H9 (cell line): ENCODE measurements around the gene SPATA18. TPM values are rescaled to one million over a fixed set of nuclear protein-coding genes. Genes with fewer than 3 reads are reported as not detected.

Experiments
- DNase-seq: peaks from one replicate; pipeline ENCODE4 v3.0.0-alpha.2; 2017
- H2AFZ ChIP-seq: one replicate; pipeline ENCODE4 v1.6.1; 2013; ENCODE audit warnings: mild to moderate bottlenecking, low read length, control low read depth, moderate library complexity
- H2AK5ac ChIP-seq: 2 replicates; pipeline ENCODE4 v1.6.1; 2013; ENCODE audit warnings: low read length, control low read depth, mixed read lengths; ENCODE audit not compliant: insufficient read length
- H2BK120ac ChIP-seq: one replicate; pipeline ENCODE4 v1.6.1; 2013; ENCODE audit warnings: low read depth, mild to moderate bottlenecking, low read length, control low read depth, inconsistent platforms; ENCODE audit not compliant: poor library complexity, severe bottlenecking
- H2BK12ac ChIP-seq: 2 replicates; pipeline ENCODE4 v1.6.1; 2013; ENCODE audit warnings: low read length, control low read depth, mixed read lengths, low read depth; ENCODE audit not compliant: insufficient read length
- H2BK15ac ChIP-seq: 2 replicates; pipeline ENCODE4 v1.6.1; 2013; ENCODE audit warnings: low read depth, low read length, control low read depth
- H2BK20ac ChIP-seq: one replicate; pipeline ENCODE4 v1.6.1; 2013; ENCODE audit warnings: low read depth, mild to moderate bottlenecking, low read length, control low read depth, inconsistent platforms; ENCODE audit not compliant: poor library complexity, severe bottlenecking
- H2BK5ac ChIP-seq: 2 replicates; pipeline ENCODE4 v1.6.1; 2013; ENCODE audit warnings: low read length, control low read depth, mixed read lengths; ENCODE audit not compliant: insufficient read length
- H3K14ac ChIP-seq: 2 replicates; pipeline ENCODE4 v1.6.1; 2013; ENCODE audit warnings: low read length, control low read depth; ENCODE audit not compliant: insufficient read depth
- H3K18ac ChIP-seq: 2 replicates; pipeline ENCODE4 v1.6.1; 2013; ENCODE audit warnings: low read depth, mild to moderate bottlenecking, mixed read lengths, low read length, control low read depth; ENCODE audit not compliant: insufficient read length
- H3K23ac ChIP-seq: 2 replicates; pipeline ENCODE4 v1.6.1; 2013; ENCODE audit warnings: low read length, control low read depth, mixed read lengths, low read depth; ENCODE audit not compliant: insufficient read length
- H3K23me2 ChIP-seq: 2 replicates; pipeline ENCODE4 v1.6.1; 2013; ENCODE audit warnings: low read depth, mild to moderate bottlenecking, mixed read lengths, low read length, control low read depth; ENCODE audit not compliant: insufficient read length, poor library complexity, severe bottlenecking
- H3K27ac ChIP-seq: 2 replicates; pipeline ENCODE4 v1.5.1; 2013; ENCODE audit warnings: low read length, control low read depth, mixed read lengths, low read depth; ENCODE audit not compliant: insufficient read length
- H3K27me3 ChIP-seq: 2 replicates; pipeline ENCODE4 v1.6.1; 2013; ENCODE audit warnings: low read length, control low read depth, inconsistent platforms; ENCODE audit not compliant: insufficient read depth
- H3K4ac ChIP-seq: 2 replicates; pipeline ENCODE4 v1.6.1; 2013; ENCODE audit warnings: low read depth, mild to moderate bottlenecking, control low read depth, inconsistent platforms, low read length, moderate library complexity
- H3K4me1 ChIP-seq: 2 replicates; pipeline ENCODE4 v1.6.1; 2013; ENCODE audit warnings: low read length, control low read depth, inconsistent platforms; ENCODE audit not compliant: insufficient read depth
- H3K4me2 ChIP-seq: 2 replicates; pipeline ENCODE4 v1.6.1; 2013; ENCODE audit warnings: low read length, control low read depth, mixed read lengths; ENCODE audit not compliant: insufficient read length, insufficient read depth
- H3K56ac ChIP-seq: 2 replicates; pipeline ENCODE4 v1.6.1; 2013; ENCODE audit warnings: low read depth, mild to moderate bottlenecking, mixed read lengths, low read length, control low read depth; ENCODE audit not compliant: insufficient read length
- H3K79me1 ChIP-seq: 2 replicates; pipeline ENCODE4 v1.6.1; 2013; ENCODE audit warnings: low read depth, mild to moderate bottlenecking, moderate library complexity, low read length, control low read depth, inconsistent platforms; ENCODE audit not compliant: insufficient read depth, poor library complexity, severe bottlenecking
- H3K79me2 ChIP-seq: 2 replicates; pipeline ENCODE4 v1.6.1; 2013; ENCODE audit warnings: low read length, control low read depth, inconsistent platforms; ENCODE audit not compliant: insufficient read depth
- H3K9ac ChIP-seq: 2 replicates; pipeline ENCODE4 v1.6.1; 2013; ENCODE audit warnings: low read length, control low read depth, mixed read lengths; ENCODE audit not compliant: insufficient read length; ENCODE audit errors: extremely low read depth
- H3K9me3 ChIP-seq: one replicate; pipeline ENCODE4 v1.6.1; 2013; ENCODE audit warnings: low read depth, low read length, inconsistent platforms; ENCODE audit not compliant: control insufficient read depth
- H3T11ph ChIP-seq: one replicate; pipeline ENCODE4 v1.6.1; 2013; ENCODE audit warnings: mild to moderate bottlenecking, low read length, control low read depth, inconsistent platforms
- H4K20me1 ChIP-seq: one replicate; pipeline ENCODE4 v1.6.1; 2013; ENCODE audit not compliant: control insufficient read depth, insufficient read length, insufficient read depth
- H4K5ac ChIP-seq: 2 replicates; pipeline ENCODE4 v1.6.1; 2013; ENCODE audit warnings: low read depth, mild to moderate bottlenecking, mixed read lengths, low read length, control low read depth; ENCODE audit not compliant: insufficient read length
- H4K8ac ChIP-seq: replicated peaks from 2 replicates; pipeline ENCODE4 v1.6.1; 2013; ENCODE audit warnings: low read length, control low read depth, mixed read lengths, low read depth; ENCODE audit not compliant: insufficient read length
- H4K91ac ChIP-seq: 2 replicates; pipeline ENCODE4 v1.6.1; 2013; ENCODE audit warnings: low read depth, mild to moderate bottlenecking, moderate library complexity, mixed read lengths, low read length, control low read depth; ENCODE audit not compliant: insufficient read length
- H3K27ac Mint-ChIP-seq, 3 experiments: 2 replicates in 2 of 3; 3 replicates in 1 of 3; pipeline ENCODE4 v1.8.0; 2020 to 2021; ENCODE audit warnings: mixed read lengths in 3 of 3, mild to moderate bottlenecking in 1 of 3, moderate library complexity in 1 of 3
- H3K27me3 Mint-ChIP-seq: 2 replicates; pipeline ENCODE4 v1.8.0; 2021; ENCODE audit warnings: low read depth, mild to moderate bottlenecking, moderate library complexity, mixed read lengths
- H3K36me3 Mint-ChIP-seq, 3 experiments: 2 replicates in 2 of 3; 3 replicates in 1 of 3; pipeline ENCODE4 v1.8.0; 2020 to 2021; ENCODE audit warnings: low read depth in 3 of 3, mixed read lengths in 3 of 3; ENCODE audit not compliant: insufficient read depth in 1 of 3
- H3K4me1 Mint-ChIP-seq, 2 experiments: 2 replicates each; pipeline ENCODE4 v1.8.0; 2020; ENCODE audit warnings: mixed read lengths in 2 of 2
- H3K4me3 Mint-ChIP-seq, 2 experiments: 2 replicates in 1 of 2; 3 replicates in 1 of 2; pipeline ENCODE4 v1.8.0; 2020 to 2021; ENCODE audit warnings: mild to moderate bottlenecking in 2 of 2, mixed read lengths in 2 of 2, moderate library complexity in 1 of 2
- H3K9me3 Mint-ChIP-seq, 2 experiments: 2 replicates in 1 of 2; 3 replicates in 1 of 2; pipeline ENCODE4 v1.8.0; 2020; ENCODE audit warnings: mild to moderate bottlenecking in 2 of 2, mixed read lengths in 2 of 2, moderate library complexity in 1 of 2
- CTCF ChIP-seq: fragments of 200-600 bp; sonication (generic); conservative IDR thresholded peaks from 3 replicates; pipeline ENCODE4 v1.8.0; 2021; ENCODE audit warnings: antibody characterized with exemption, mild to moderate bottlenecking
- WGBS: extraction: QIAGEN DNeasy Blood & Tissue Kit; methylation state at CpG from one replicate; pipeline ENCODE4 v1.1.7; 2013; ENCODE audit warnings: missing lambda C conversion rate, low lambda C conversion rate, mixed read lengths; ENCODE audit not compliant: insufficient read length; ENCODE audit errors: extremely low coverage; 5-methylcytosine and 5-hydroxymethylcytosine counted together
- total RNA-seq: library from RNA; stranded (reverse); gene quantifications from 2 replicates; pipeline ENCODE4 v1.2.1, GENCODE V29; 2021

The SPATA18 gene
- total RNA-seq, 1 experiment from 2014 or later = 3.9 TPM

- WGBS = no CpG with 5 or more reads among the region's 2 CpGs
- Histone ChIP-seq H3T11ph (no peak overlapping the region), H3K9me3 (no peaks in the 10 kb centered on the region), H2BK5ac (no peak overlapping the region), H3K56ac (no peak overlapping the region), H2BK12ac (no peak overlapping the region), H4K91ac (no peak overlapping the region), H4K5ac (no peak overlapping the region), H2AFZ (no peak overlapping the region), H4K8ac (no peak overlapping the region), H3K23ac (no peak overlapping the region), H4K20me1 (no peaks in the 10 kb centered on the region), H3K18ac (no peak overlapping the region), H3K79me2 (no peaks in the 10 kb centered on the region), H2BK120ac (no peak overlapping the region), H3K14ac (no peak overlapping the region), H2AK5ac (no peak overlapping the region), H3K27ac (no peak overlapping the region), H3K4me2 (no peak overlapping the region), H3K9ac (no peak overlapping the region), H2BK20ac (no peak overlapping the region), H3K79me1 (no peaks in the 10 kb centered on the region), H3K4ac (no peak overlapping the region), H2BK15ac (no peak overlapping the region), H3K27me3 (no peaks in the 10 kb centered on the region), H3K4me1 (no peaks in the 10 kb centered on the region), H3K23me2 (no peaks in the 10 kb centered on the region)
- Mint-ChIP-seq H3K4me3 (no peak overlapping the region), H3K4me1 (peaks cover 6 to 10% of the 10 kb centered on the region in 2 experiments), H3K36me3 (no peaks in the 10 kb centered on the region), H3K9me3 (no peaks in the 10 kb centered on the region), H3K27ac (no peak overlapping the region), H3K27me3 (no peaks in the 10 kb centered on the region)
- TF ChIP-seq CTCF = no peak
- no peak for DNase-seq
Measured at GRCh38 chr4:52010986-52011385, 40.1 kb upstream of the SPATA18 start.
